ENCODE results near the gene DLGAP3. TPM values are rescaled to one million over a fixed set of nuclear protein-coding genes. Genes with fewer than 3 reads are reported as not detected.

Gene DLGAP3
- total RNA-seq, 1 experiment from 2014 or later: 0.27 TPM

GRCh38 chr1:34844252-34844634 is 85.2 kb downstream of the DLGAP3 start:
- Histone ChIP-seq H3K79me2 (ENCODE audit: insufficient read depth, low read length) (no peaks in the 10 kb centered on the region), H3K4me2 (ENCODE audit: low read length) (no peak overlapping the region), H3K9ac (ENCODE audit: low read length) (no peak overlapping the region), H4K20me1 (ENCODE audit: insufficient read depth) (no peaks in the 10 kb centered on the region), H3K27ac (ENCODE audit: low read depth, low read length) (no peak overlapping the region), H3K4me1 (ENCODE audit: control insufficient read depth in 1 of 2, insufficient read depth in 2 of 2, low read length in 2 of 2) (no peaks in the 10 kb centered on the region), H3K27me3 (ENCODE audit: insufficient read depth, low read length) (no peaks in the 10 kb centered on the region), H3K4me3 (replicated peaks in 1 of 2; ENCODE audit: low read depth in 1 of 2, low read length in 2 of 2) (no peak overlapping the region), H2AFZ (ENCODE audit: low read depth, low read length, poor library complexity, severe bottlenecking) (no peak overlapping the region), H3K36me3 (ENCODE audit: control insufficient read depth in 1 of 2, insufficient read depth in 2 of 2, low read length in 2 of 2) (no peaks in the 10 kb centered on the region), H3K9me2 (ENCODE audit: insufficient read depth) (no peaks in the 10 kb centered on the region), H3K9me3 (ENCODE audit: control insufficient read depth in 1 of 2, insufficient read depth in 1 of 2, low read depth in 1 of 2, low read length in 2 of 2) (no peaks in the 10 kb centered on the region)
- TF ChIP-seq ZFX (IDR thresholded peaks at IDR 0.05): no peak
- TF ChIP-seq SIN3A (IDR thresholded peaks at IDR 0.05; ENCODE audit: low read depth): no peak
- no peak for TF ChIP-seq ZNF274 (IDR thresholded peaks at IDR 0.05; ENCODE audit: low read depth, low read length)
- TF ChIP-seq SP1 (IDR thresholded peaks at IDR 0.05; ENCODE audit: low read depth): no peak
- TF ChIP-seq ZBTB33 (IDR thresholded peaks at IDR 0.05; ENCODE audit: extremely low read depth, insufficient replicate concordance, low read length): no peak
- TF ChIP-seq FOSL1 (IDR thresholded peaks at IDR 0.05; ENCODE audit: low read depth): no peak
- no peak for TF ChIP-seq TCF7L2 (IDR thresholded peaks at IDR 0.05; ENCODE audit: borderline replicate concordance, extremely low read depth, insufficient read depth, insufficient read length)
- no peak for TF ChIP-seq POLR2AphosphoS5 (IDR thresholded peaks at IDR 0.05; ENCODE audit: low read depth, low read length)
- TF ChIP-seq POLR2A (IDR thresholded peaks at IDR 0.05; ENCODE audit: borderline replicate concordance, extremely low read depth, insufficient read depth, insufficient read length): no peak
- TF ChIP-seq CTCF (IDR thresholded peaks at IDR 0.05 in 2 of 3, conservative IDR thresholded peaks at IDR 0.05 in 1 of 3; ENCODE audit: borderline replicate concordance in 1 of 3, insufficient read depth in 1 of 3, low read depth in 2 of 3, low read length in 2 of 3): no peak
- TF ChIP-seq EGR1 (IDR thresholded peaks at IDR 0.05; ENCODE audit: low read depth): no peak
- TF ChIP-seq RAD21 (IDR thresholded peaks at IDR 0.05; ENCODE audit: low read depth): no peak
- TF ChIP-seq ATF3 (IDR thresholded peaks at IDR 0.05): no peak
- no peak for TF ChIP-seq CBX3 (IDR thresholded peaks at IDR 0.05; ENCODE audit: low read depth)
- TF ChIP-seq YY1 (IDR thresholded peaks at IDR 0.05; ENCODE audit: extremely low read depth, insufficient replicate concordance, low read depth, low read length): no peak
- TF ChIP-seq ELF1 (IDR thresholded peaks at IDR 0.05; ENCODE audit: borderline replicate concordance, low read depth): no peak
- TF ChIP-seq EZH2 (IDR thresholded peaks at IDR 0.05): no peak
- no peak for TF ChIP-seq MAX (IDR thresholded peaks at IDR 0.05)
- DNase-seq (ENCODE audit: low read depth, low spot score) (no peak), ATAC-seq (no peak)
- POLR2A ChIA-PET: no interaction called here
- intact Hi-C loops (cut with micrococcal nuclease): no loop called here
- BruUV-seq (replicated peaks): no TSS peak
- RAD21 ChIA-PET (ENCODE audit: low non-redundant PET in 1 of 2, low total read pairs in 2 of 2, uncharacterized antibody in 2 of 2, unreplicated experiment in 2 of 2): no interaction called here
- CTCF ChIA-PET: interaction anchor here (1.0 kb wide), 1 partner anchor 8 kb away, joined by 3 read pairs; no protein-coding TSS in a partner anchor

All from HCT116 (cell line).